Progenitor cell of endocrine pancreas (in vitro differentiated cells): ENCODE data around the gene ASB18. TPM values are rescaled to one million over a fixed set of nuclear protein-coding genes. Genes with fewer than 3 reads are reported as not detected.
A peak's percentile ranks its signal among the peaks of the same experiment; 100 is the strongest.

Experiments
- DNase-seq: peaks from one replicate; pipeline ENCODE4 v3.0.0; 2021; ENCODE audit warnings: low spot score; ENCODE audit not compliant: unreplicated experiment
- H3K27ac Mint-ChIP-seq: 2 replicates; pipeline ENCODE4 v1.8.0; 2021; ENCODE audit warnings: mild to moderate bottlenecking, moderate library complexity, mixed read lengths
- H3K27me3 Mint-ChIP-seq: 2 replicates; pipeline ENCODE4 v1.8.0; 2021; ENCODE audit warnings: mixed read lengths
- H3K36me3 Mint-ChIP-seq: 2 replicates; pipeline ENCODE4 v1.8.0; 2022; ENCODE audit warnings: mixed read lengths; ENCODE audit not compliant: insufficient read depth
- H3K4me1 Mint-ChIP-seq: 2 replicates; pipeline ENCODE4 v1.8.0; 2021; ENCODE audit warnings: low read depth, mixed read lengths
- H3K4me3 Mint-ChIP-seq: 2 replicates; pipeline ENCODE4 v1.8.0; 2021; ENCODE audit warnings: low read depth, mild to moderate bottlenecking, moderate library complexity, mixed read lengths
- H3K9me3 Mint-ChIP-seq: 2 replicates; pipeline ENCODE4 v1.8.0; 2021; ENCODE audit warnings: low read depth, mixed read lengths
- total RNA-seq: library from RNA; stranded (reverse); gene quantifications from 2 replicates; pipeline ENCODE4 v1.2.1, GENCODE V29; 2021
- TF ChIP-seq, protein P1 (sequence below): fragments of 200-600 bp; sonication (generic); IDR thresholded peaks from one replicate; pipeline ENCODE4 v1.5.0; 2021; ENCODE audit warnings: antibody characterized with exemption, mild to moderate bottlenecking; ENCODE audit not compliant: unreplicated experiment

ASB18 gene
- total RNA-seq, 1 donor from 2014 or later: not detected

DNA sequence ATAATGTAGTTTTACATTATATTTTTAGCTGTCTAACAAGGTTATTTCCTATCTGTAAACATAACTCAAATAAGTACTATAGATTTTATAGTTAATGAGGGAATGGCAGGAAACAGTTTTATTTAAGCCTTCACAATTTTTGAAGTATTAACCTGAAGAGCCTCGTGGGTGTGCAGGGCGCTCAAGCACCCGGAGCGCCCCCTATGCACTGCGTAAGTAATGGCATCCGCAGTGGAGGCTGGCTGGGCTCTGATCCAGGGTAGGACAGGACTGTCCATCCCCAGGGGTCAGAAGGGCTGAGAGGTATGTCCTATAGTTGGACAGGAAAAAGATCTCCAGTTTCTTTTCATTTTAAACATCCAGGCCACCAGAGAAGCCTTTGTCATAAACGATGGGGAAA is 87.8 kb downstream of the ASB18 start:
- H3K36me3 Mint-ChIP-seq: no peaks in the 10 kb centered on the region
- no peaks in the 10 kb centered on the region for H3K9me3 Mint-ChIP-seq
- H3K27ac Mint-ChIP-seq: no peak overlapping the region
- peaks cover 80% of the 10 kb centered on the region for H3K27me3 Mint-ChIP-seq
- H3K4me3 Mint-ChIP-seq: no peak overlapping the region
- H3K4me1 Mint-ChIP-seq: peaks cover 17% of the 10 kb centered on the region
- DNase-seq: no peak
- TF ChIP-seq, protein P1, sequence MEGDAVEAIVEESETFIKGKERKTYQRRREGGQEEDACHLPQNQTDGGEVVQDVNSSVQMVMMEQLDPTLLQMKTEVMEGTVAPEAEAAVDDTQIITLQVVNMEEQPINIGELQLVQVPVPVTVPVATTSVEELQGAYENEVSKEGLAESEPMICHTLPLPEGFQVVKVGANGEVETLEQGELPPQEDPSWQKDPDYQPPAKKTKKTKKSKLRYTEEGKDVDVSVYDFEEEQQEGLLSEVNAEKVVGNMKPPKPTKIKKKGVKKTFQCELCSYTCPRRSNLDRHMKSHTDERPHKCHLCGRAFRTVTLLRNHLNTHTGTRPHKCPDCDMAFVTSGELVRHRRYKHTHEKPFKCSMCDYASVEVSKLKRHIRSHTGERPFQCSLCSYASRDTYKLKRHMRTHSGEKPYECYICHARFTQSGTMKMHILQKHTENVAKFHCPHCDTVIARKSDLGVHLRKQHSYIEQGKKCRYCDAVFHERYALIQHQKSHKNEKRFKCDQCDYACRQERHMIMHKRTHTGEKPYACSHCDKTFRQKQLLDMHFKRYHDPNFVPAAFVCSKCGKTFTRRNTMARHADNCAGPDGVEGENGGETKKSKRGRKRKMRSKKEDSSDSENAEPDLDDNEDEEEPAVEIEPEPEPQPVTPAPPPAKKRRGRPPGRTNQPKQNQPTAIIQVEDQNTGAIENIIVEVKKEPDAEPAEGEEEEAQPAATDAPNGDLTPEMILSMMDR: peak; percentile 70

DNA sequence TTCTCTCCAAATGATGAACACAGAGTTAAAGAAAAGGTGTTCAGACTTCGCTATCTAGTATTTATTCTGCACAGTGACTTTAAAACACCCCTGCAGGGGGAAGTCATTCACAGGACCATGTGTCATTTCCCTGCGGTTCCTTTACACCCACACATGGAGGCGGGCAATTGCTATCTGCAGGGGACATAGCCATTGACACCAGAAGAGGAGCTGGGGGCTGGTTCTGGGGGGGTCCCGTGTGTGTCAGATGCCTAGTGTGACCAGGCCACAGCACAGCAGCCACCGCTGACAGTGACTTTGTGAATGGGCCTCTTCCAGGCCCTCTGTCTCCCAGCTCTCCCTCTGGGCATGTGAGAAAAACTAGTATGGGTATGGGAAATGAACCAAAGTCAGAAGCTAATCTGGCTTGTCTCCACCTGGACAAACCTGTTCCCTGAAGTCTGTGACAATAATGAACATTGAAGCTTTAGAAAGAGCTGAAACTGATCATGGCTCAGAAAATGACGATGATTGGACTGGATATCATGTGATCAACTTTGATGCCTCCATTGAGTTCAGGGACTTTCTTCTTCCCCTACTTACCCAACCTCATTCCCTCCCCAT is 88.6 kb downstream of the ASB18 start:
- TF ChIP-seq, protein P1: no peak
- Mint-ChIP-seq H3K36me3 (no peaks in the 10 kb centered on the region), H3K27ac (no peak overlapping the region), H3K27me3 (peaks cover 80% of the 10 kb centered on the region), H3K4me3 (no peak overlapping the region), H3K4me1 (peaks cover 16% of the 10 kb centered on the region), H3K9me3 (no peaks in the 10 kb centered on the region)
- DNase-seq: no peak

DNA sequence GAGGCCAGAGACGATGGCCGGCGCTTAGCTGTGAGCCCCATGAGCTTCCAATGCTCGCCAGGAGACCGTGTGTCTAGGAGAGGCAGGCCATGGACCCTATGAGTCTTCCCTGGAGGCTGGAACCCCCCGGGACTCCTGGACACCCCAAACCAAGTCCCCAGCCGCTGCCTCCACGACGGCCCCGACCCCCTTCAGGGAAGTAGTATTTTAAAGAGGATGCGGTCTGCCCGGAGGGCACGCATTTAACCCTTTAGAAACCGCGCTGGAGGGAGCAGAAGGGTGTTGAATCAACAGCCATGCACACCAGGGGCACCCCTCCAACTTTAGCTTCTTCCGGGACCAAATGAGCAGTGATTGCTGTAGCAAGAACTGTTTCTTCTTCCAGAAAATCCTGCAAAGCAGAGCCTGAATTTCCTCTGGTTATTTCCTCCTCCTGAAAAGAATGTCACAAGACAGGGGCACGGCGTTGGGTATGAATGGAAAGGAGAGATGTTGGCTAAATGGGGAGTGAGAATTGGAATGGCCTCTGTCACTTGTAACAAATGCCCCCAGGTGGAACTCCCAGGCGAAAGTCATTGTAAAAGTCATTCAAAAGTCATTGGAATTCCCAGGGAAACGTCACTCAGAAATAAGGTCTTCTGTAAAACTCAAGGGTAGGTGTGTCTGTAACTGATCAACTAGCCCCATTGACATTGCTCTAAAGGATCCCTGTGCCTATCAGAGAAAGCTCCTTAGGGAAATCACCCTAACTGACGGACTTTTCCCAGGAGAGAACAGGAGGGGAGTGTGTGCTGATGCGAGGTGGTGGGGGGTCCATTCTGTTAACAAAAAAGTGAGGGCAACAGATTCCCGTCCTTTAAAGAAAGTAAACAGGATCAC is 90.2 kb downstream of the ASB18 start:
- Mint-ChIP-seq H3K27me3 (peaks cover 83% of the 10 kb centered on the region), H3K27ac (peak overlapping the region; percentile 14), H3K4me1 (peaks cover 14% of the 10 kb centered on the region), H3K36me3 (no peaks in the 10 kb centered on the region), H3K9me3 (no peaks in the 10 kb centered on the region), H3K4me3 (no peak overlapping the region)
- DNase-seq: no peak
- TF ChIP-seq, protein P1: no peak

DNA sequence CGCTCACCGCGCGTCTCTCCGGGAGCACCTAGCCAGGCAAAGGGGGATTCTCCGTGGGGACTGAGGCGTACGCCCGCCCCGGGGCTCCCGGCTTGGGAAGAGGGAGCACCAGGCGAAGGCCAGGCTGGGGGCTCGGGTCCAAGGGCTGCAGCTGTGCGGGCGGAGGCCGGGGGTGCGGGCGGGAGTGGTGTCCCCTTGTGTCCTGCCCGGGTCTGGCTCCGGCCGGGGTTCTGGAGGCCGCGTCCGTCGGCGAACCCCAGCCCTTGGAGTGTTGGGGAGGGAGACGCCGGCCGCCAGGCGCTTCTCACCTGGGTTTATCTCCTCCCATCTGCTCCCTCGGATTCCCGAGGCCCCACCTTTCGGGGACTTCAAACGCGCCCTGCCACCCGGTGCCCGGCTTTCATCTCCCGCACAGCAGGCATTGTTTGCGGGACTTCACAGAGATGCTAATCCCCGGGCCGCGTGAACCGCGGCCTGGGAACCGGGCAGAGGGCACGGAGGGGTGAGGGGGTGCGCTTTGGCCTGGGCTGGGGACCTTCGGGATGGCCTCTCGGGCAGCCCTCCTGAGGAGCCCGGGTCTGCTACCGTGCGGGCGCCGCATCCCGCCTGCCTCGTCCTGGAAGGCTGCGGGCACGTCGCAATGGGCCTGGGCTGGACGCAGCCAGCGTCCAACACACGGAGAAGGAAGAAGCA is 91.0 kb downstream of the ASB18 start:
- Mint-ChIP-seq H3K4me1 (peaks cover 12% of the 10 kb centered on the region), H3K4me3 (no peak overlapping the region), H3K27me3 (peaks cover 80% of the 10 kb centered on the region), H3K27ac (no peak overlapping the region), H3K9me3 (no peaks in the 10 kb centered on the region), H3K36me3 (no peaks in the 10 kb centered on the region)
- DNase-seq: no peak
- TF ChIP-seq, protein P1: no peak
